ENCODE measurements around the gene KRTAP8-1.

DNA sequence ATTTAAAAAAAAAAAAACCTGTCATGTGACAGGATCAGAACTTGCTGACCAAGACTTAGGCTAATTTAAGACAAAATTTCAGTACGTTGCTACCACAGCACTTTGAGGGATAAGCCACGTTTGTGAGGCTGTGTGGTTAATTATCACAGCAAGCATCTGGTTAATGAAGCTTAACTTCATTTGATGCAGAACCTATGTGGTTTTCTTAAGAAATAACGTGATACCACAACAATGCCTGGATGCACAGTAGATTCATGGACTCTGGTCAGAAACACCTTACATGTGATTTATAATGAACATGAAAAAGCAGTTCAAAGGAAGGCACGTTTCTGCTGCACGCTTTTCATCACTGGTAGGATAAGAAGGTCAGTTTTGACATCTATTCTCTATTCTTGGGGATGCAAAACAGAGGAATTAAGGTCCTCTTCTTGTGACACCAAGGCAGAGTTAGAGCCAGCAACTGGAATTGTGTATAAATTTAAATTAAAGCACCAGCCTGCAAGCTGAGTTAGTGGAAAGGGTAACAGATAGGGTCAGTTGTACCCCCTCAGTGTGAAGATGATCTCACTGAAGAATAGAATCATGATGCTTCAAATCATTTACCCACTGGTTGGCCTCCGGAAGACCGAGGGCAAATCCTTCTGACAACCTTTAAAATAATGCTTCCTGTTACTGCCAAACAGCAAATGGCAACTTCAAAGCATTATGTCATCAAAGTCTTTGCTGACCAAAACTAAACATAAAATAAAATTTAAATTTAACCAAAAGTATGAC, 6.0 kb upstream of the KRTAP8-1 start:
- TF ChIP-seq, protein P1, sequence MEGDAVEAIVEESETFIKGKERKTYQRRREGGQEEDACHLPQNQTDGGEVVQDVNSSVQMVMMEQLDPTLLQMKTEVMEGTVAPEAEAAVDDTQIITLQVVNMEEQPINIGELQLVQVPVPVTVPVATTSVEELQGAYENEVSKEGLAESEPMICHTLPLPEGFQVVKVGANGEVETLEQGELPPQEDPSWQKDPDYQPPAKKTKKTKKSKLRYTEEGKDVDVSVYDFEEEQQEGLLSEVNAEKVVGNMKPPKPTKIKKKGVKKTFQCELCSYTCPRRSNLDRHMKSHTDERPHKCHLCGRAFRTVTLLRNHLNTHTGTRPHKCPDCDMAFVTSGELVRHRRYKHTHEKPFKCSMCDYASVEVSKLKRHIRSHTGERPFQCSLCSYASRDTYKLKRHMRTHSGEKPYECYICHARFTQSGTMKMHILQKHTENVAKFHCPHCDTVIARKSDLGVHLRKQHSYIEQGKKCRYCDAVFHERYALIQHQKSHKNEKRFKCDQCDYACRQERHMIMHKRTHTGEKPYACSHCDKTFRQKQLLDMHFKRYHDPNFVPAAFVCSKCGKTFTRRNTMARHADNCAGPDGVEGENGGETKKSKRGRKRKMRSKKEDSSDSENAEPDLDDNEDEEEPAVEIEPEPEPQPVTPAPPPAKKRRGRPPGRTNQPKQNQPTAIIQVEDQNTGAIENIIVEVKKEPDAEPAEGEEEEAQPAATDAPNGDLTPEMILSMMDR (IDR thresholded peaks at IDR 0.05), result no peak
- no peak for TF ChIP-seq POLR2A (IDR thresholded peaks at IDR 0.05)

Data from uterus (tissue), 2 donors.